ENCODE results near the gene AIP. TPM values are rescaled to one million over a fixed set of nuclear protein-coding genes. Genes with fewer than 3 reads are reported as not detected.
A peak's percentile ranks its signal among the peaks of the same experiment; 100 is the strongest.

Gene AIP
- total RNA-seq, 1 experiment from 2014 or later = 35.6 TPM

GRCh38 chr11:67468456-67468758, 14.4 kb upstream of the AIP start:
- H4K5ac ChIP-seq (ENCODE audit: insufficient read length, low read depth, low read length) = no peak overlapping the region
- H3K27me3 ChIP-seq (ENCODE audit: insufficient read depth, low read length) = peaks cover 3% of the 10 kb centered on the region; the same call in 1 of the 2 replicates
- peak overlapping the region; percentile 67 for H3K4me2 ChIP-seq (ENCODE audit: insufficient read depth, insufficient read length, low read length)
- H2BK120ac ChIP-seq (ENCODE audit: low read depth, low read length, poor library complexity, severe bottlenecking) = no peak overlapping the region
- no peak overlapping the region for H2AK5ac ChIP-seq (ENCODE audit: insufficient read length, low read length)
- H2BK12ac ChIP-seq (ENCODE audit: insufficient read length, low read depth, low read length) = no peak overlapping the region
- H3K79me2 ChIP-seq (ENCODE audit: insufficient read depth, low read length) = no peaks in the 10 kb centered on the region
- no peak overlapping the region for H4K91ac ChIP-seq (ENCODE audit: insufficient read length, low read depth, low read length)
- H3K23ac ChIP-seq (ENCODE audit: insufficient read length, low read depth, low read length) = no peak overlapping the region
- Mint-ChIP-seq H3K27me3 (ENCODE audit: low read depth) (peaks cover 8% of the 10 kb centered on the region), H3K4me1 (peaks cover 20 to 25% of the 10 kb centered on the region in 2 experiments), H3K27ac (peak overlapping the region; percentile 63 to 95 (median 80); a peak in 5 of 7 replicates), H3K9me3 (no peaks in the 10 kb centered on the region), H3K36me3 (ENCODE audit: insufficient read depth in 1 of 3, low read depth in 3 of 3) (peaks cover 0 to 4% (median 0%) of the 10 kb centered on the region in 3 experiments; a peak in 2 of 7 replicates), H3K4me3 (peak overlapping the region; percentile 87 to 90)
- H3K4me1 ChIP-seq (ENCODE audit: insufficient read depth, low read length) = no peaks in the 10 kb centered on the region; the same call in 1 of the 2 replicates
- H3K9ac ChIP-seq (ENCODE audit: extremely low read depth, insufficient read length, low read length) = peak overlapping the region; percentile 43
- H3K56ac ChIP-seq (ENCODE audit: insufficient read length, low read depth, low read length) = no peak overlapping the region
- no peak overlapping the region for H2AFZ ChIP-seq (ENCODE audit: low read length)
- H3K9me3 ChIP-seq (ENCODE audit: control insufficient read depth, low read depth, low read length) = no peaks in the 10 kb centered on the region
- H3K4ac ChIP-seq (ENCODE audit: low read depth, low read length) = no peak overlapping the region
- no peaks in the 10 kb centered on the region for H3K79me1 ChIP-seq (ENCODE audit: insufficient read depth, low read depth, low read length, poor library complexity, severe bottlenecking)
- WGBS (ENCODE audit: extremely low coverage, insufficient read length, low lambda C conversion rate) = no CpG with 5 or more reads among the region's 6 CpGs
- H2BK5ac ChIP-seq (ENCODE audit: insufficient read length, low read length) = no peak overlapping the region
- no peak overlapping the region for H2BK15ac ChIP-seq (ENCODE audit: low read depth, low read length)
- TF ChIP-seq CTCF (conservative IDR thresholded peaks at IDR 0.05) = no peak
- no peak overlapping the region for H3K27ac ChIP-seq (ENCODE audit: insufficient read length, low read depth, low read length)
- no peak overlapping the region for H4K8ac ChIP-seq (replicated peaks; ENCODE audit: insufficient read length, low read depth, low read length)
- no peak for DNase-seq
- H4K20me1 ChIP-seq (ENCODE audit: control insufficient read depth, insufficient read depth, insufficient read length) = no peaks in the 10 kb centered on the region
- no peak overlapping the region for H3K18ac ChIP-seq (ENCODE audit: insufficient read length, low read depth, low read length)
- peaks cover 12% of the 10 kb centered on the region for H3K23me2 ChIP-seq (ENCODE audit: insufficient read length, low read depth, low read length, poor library complexity, severe bottlenecking)
- no peak overlapping the region for H2BK20ac ChIP-seq (ENCODE audit: low read depth, low read length, poor library complexity, severe bottlenecking)
- no peak overlapping the region for H3K14ac ChIP-seq (ENCODE audit: insufficient read depth, low read length)
- H3T11ph ChIP-seq (ENCODE audit: low read length) = no peak overlapping the region

Data from H9 (cell line).